Activated CD8-positive, alpha-beta memory T cell treated with anti-CD3 and anti-CD28 coated beads, Interleukin-2, amount 10 ng/mL, durations not matched to agents 7 days and 5 days (primary cell): ENCODE data around the gene TP53INP2. TPM values are rescaled to one million over a fixed set of nuclear protein-coding genes. Genes with fewer than 3 reads are reported as not detected.
"Not testable (repeated sequence)": the region's sequence is repeated elsewhere in the genome, so short reads cannot be mapped to it uniquely, and the experiment has no call there.

Source experiments
- ATAC-seq: fragments of 150-1000 bp; cut with Tn5 transposase; one replicate; pipeline ENCODE4 v1.10.0; 2021; ENCODE audit warnings: moderate library complexity
- CTCF ChIA-PET: fragments of 350-600 bp; sonication (Branson Sonifier 250); formaldehyde crosslinking; loops from one replicate; lab custom pipeline; 2021; ENCODE audit warnings: antibody characterized with exemption; lab: Charles Lee
- DNase-seq: peaks from one replicate; pipeline ENCODE4 v3.0.0-alpha.2; 2020
- H3K27ac Mint-ChIP-seq: one replicate; pipeline ENCODE4 v1.8.0; 2021; ENCODE audit warnings: mild to moderate bottlenecking, mixed read lengths
- H3K27me3 Mint-ChIP-seq: one replicate; pipeline ENCODE4 v1.8.0; 2021; ENCODE audit warnings: mixed read lengths
- H3K36me3 Mint-ChIP-seq: one replicate; pipeline ENCODE4 v1.8.0; 2021; ENCODE audit warnings: mild to moderate bottlenecking, mixed read lengths
- H3K4me1 Mint-ChIP-seq: one replicate; pipeline ENCODE4 v1.8.0; 2021; ENCODE audit warnings: mixed read lengths
- H3K4me3 Mint-ChIP-seq: one replicate; pipeline ENCODE4 v1.8.0; 2021; ENCODE audit warnings: mild to moderate bottlenecking, moderate library complexity, mixed read lengths
- H3K9me3 Mint-ChIP-seq: one replicate; pipeline ENCODE4 v1.8.0; 2022; ENCODE audit warnings: low read depth, mixed read lengths
- total RNA-seq, 2 experiments: library from RNA; stranded (reverse); gene quantifications; one replicate each; pipeline ENCODE4 v1.2.3, GENCODE V29; 2021

Gene TP53INP2
- total RNA-seq, 2 experiments from 2014 or later = 1.4 to 2.4 TPM

DNA sequence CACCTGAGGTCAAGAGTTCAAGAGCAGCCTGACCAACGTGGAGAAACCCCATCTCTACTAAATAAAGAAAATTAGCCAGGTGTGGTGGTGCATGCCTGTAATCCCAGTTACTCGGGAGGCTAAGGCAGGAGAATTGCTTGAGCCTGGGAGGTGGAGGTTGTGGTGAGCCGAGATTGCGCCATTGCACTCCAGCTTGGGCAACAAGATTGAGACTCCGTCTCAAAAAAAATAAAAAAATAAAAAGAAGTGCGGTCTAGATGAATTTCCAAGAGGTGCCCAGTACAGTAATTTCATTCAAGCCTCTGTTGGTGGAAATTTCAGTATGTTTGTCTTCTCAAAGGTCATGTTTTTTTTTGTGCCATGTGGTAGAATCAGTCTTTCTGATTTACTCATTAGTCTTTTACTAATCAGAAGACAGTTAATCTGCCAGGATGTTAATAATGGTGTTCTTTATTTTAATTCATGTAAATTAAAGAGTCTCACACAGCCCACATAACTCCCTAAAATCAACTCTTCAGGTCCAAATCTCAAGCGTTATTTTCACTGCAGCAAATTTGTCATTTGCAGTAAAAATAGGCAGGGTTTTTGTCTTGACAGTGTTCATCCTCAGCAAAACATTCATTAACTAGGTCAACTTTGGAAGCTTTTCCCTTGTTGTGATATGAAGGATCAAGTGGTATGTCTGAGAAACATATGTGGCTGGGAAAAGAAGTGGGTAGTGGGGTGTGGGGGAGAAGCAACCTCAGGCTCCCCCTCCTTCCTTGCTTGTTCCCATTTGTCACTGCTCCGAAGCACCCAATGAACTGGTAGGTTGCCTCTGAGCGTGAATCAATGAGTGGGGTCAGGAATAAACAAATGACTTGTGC, 13.3 kb downstream of the TP53INP2 start:
- Mint-ChIP-seq H3K36me3 (peaks cover 23% of the 10 kb centered on the region), H3K27me3 (no peaks in the 10 kb centered on the region), H3K4me1 (peaks cover 30% of the 10 kb centered on the region), H3K9me3 (no peaks in the 10 kb centered on the region), H3K4me3 (no peak overlapping the region), H3K27ac (no peak overlapping the region)
- ATAC-seq (no peak), DNase-seq (no peak)
- CTCF ChIA-PET = interaction anchor here (1.2 kb wide), 1 partner anchor 52 kb away, joined by 4 read pairs; no protein-coding TSS in a partner anchor

DNA sequence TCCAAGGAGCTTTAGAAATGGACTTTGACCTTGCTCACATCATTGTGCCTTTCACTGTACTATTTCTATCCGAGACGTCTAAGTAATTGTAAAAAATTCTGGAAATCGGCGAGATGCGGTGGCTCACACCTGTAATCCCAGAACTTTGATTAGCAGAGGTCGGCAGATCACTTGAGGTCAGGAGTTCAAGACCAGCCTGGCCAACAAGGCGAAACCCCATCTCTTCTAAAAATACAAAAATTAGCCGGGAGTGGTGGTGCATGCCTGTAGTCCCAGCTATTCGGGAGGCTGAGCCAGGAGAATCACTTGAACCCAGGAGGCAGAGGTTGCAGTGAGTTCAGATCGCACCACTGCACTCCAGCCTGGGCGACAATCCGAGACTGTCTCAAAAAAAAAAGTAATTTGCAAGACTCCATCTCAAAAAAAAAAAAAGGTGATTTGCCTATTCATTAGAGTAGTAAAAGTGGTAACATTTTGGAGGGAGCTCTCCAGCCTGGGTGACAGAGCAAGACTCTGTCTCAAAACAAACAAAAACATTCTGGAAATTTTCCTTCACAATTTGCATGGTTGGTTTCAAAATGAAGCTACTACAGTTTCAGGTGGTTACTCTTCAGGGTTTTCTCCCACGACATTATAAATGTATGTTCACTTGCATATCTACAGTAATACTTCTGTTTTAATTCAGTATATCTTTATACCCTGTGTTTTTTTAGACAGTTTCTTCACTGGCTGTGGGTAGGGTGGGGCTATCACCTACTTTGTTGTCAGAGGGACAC, 15.3 kb downstream of the TP53INP2 start:
- H3K9me3 Mint-ChIP-seq, DNase-seq, H3K27ac Mint-ChIP-seq, H3K4me3 Mint-ChIP-seq, H3K27me3 Mint-ChIP-seq: not testable (repeated sequence)
- ATAC-seq = peak; percentile 69
- Mint-ChIP-seq H3K4me1 (peaks cover 25% of the 10 kb centered on the region), H3K36me3 (peaks cover 17% of the 10 kb centered on the region)
- CTCF ChIA-PET = interaction anchor here (0.7 to 3.1 kb wide), 7 partner anchors 10 to 407 kb away, joined by 3 to 15 read pairs (median 4); no protein-coding TSS in a partner anchor

- ATAC-seq (no peak), DNase-seq (no peak)
- no peaks in the 10 kb centered on the region for H3K9me3 Mint-ChIP-seq
- H3K27me3 Mint-ChIP-seq = no peaks in the 10 kb centered on the region
- H3K4me3 Mint-ChIP-seq = no peak overlapping the region
- H3K4me1 Mint-ChIP-seq = peaks cover 25% of the 10 kb centered on the region
- CTCF ChIA-PET = interaction anchor here (0.7 to 3.1 kb wide), 7 partner anchors 11 to 407 kb away, joined by 3 to 15 read pairs (median 4); no protein-coding TSS in a partner anchor
- H3K27ac Mint-ChIP-seq = no peak overlapping the region
- peaks cover 17% of the 10 kb centered on the region for H3K36me3 Mint-ChIP-seq
These were observed 16.1 kb downstream of the TP53INP2 start for GRCh38 chr20:34720266-34720665.

DNA sequence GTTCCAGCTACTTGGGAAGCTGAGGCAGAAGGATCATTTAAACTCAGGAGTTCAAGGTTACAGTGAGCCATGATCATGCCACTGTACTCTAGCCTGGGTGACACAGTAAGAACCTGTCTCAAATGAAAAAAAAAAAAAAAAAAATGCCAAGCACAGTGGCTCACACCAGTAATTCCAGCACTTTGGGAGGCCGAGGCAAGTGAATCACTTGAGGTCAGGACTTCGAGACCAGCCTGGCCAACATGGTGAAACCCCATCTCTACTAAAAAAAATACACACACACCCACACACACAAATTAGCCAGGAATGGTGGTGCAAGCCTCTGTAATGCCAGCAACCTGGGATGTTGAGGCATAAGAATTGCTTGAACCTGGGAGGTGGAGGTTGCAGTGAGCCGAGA, 18.4 kb downstream of the TP53INP2 start:
- H3K9me3 Mint-ChIP-seq, H3K4me3 Mint-ChIP-seq, CTCF ChIA-PET, H3K27me3 Mint-ChIP-seq, DNase-seq, ATAC-seq, H3K27ac Mint-ChIP-seq: not testable (repeated sequence)
- Mint-ChIP-seq H3K4me1 (peaks cover 24% of the 10 kb centered on the region), H3K36me3 (peaks cover 27% of the 10 kb centered on the region)

- no peaks in the 10 kb centered on the region for H3K27me3 Mint-ChIP-seq
- H3K9me3 Mint-ChIP-seq = no peaks in the 10 kb centered on the region
- peaks cover 21% of the 10 kb centered on the region for H3K36me3 Mint-ChIP-seq
- no peak overlapping the region for H3K4me3 Mint-ChIP-seq
- peaks cover 14% of the 10 kb centered on the region for H3K4me1 Mint-ChIP-seq
- no peak overlapping the region for H3K27ac Mint-ChIP-seq
- CTCF ChIA-PET = no interaction called here
- ATAC-seq = no peak
- DNase-seq = no peak
These were observed 20.0 kb downstream of the TP53INP2 start for GRCh38 chr20:34724172-34724571.

- no peak overlapping the region for H3K27ac Mint-ChIP-seq
- H3K27me3 Mint-ChIP-seq = no peaks in the 10 kb centered on the region
- no peaks in the 10 kb centered on the region for H3K9me3 Mint-ChIP-seq
- DNase-seq (no peak), ATAC-seq (no peak)
- CTCF ChIA-PET = interaction anchor here (1.0 to 1.3 kb wide), 2 partner anchors 11 to 40 kb away, joined by 3 read pairs; no protein-coding TSS in a partner anchor
- no peaks in the 10 kb centered on the region for H3K4me1 Mint-ChIP-seq
- peaks cover 22% of the 10 kb centered on the region for H3K36me3 Mint-ChIP-seq
- no peak overlapping the region for H3K4me3 Mint-ChIP-seq
These were observed 25.3 kb downstream of the TP53INP2 start for GRCh38 chr20:34729416-34729815.

DNA sequence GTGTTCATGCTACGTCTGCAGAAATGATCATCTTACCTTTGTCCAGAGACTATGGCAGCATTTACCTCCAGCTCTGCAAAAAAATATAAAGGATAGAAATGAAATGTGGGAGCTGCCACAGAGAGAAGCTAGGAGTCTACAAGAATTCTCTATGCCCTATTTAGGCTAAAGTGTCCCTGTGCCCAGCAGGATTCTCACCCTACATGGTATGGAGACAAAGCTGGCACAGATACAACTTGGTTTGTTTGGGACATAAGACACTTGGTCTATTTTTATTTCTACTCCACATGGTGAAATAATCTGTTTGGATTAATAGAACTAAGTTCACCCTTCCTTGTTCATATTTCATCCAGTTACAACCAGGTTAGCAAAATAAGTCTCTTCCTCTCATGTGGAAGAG, 28.4 kb downstream of the TP53INP2 start:
- CTCF ChIA-PET = interaction anchor here (0.9 kb wide), 1 partner anchor 18 kb away, joined by 3 read pairs; no protein-coding TSS in a partner anchor
- no peaks in the 10 kb centered on the region for H3K4me1 Mint-ChIP-seq
- no peaks in the 10 kb centered on the region for H3K9me3 Mint-ChIP-seq
- no peak overlapping the region for H3K27ac Mint-ChIP-seq
- DNase-seq = no peak
- no peaks in the 10 kb centered on the region for H3K27me3 Mint-ChIP-seq
- no peak for ATAC-seq
- H3K36me3 Mint-ChIP-seq = peaks cover 11% of the 10 kb centered on the region
- no peak overlapping the region for H3K4me3 Mint-ChIP-seq

GRCh38 chr20:34736106-34736735, 32.1 kb downstream of the TP53INP2 start:
- ATAC-seq (no peak), DNase-seq (no peak)
- H3K36me3 Mint-ChIP-seq = peaks cover 18% of the 10 kb centered on the region
- no peak overlapping the region for H3K27ac Mint-ChIP-seq
- H3K4me1 Mint-ChIP-seq = no peaks in the 10 kb centered on the region
- no peak overlapping the region for H3K4me3 Mint-ChIP-seq
- CTCF ChIA-PET = no interaction called here
- H3K9me3 Mint-ChIP-seq = no peaks in the 10 kb centered on the region
- no peaks in the 10 kb centered on the region for H3K27me3 Mint-ChIP-seq

- Mint-ChIP-seq H3K4me1 (peaks cover 20% of the 10 kb centered on the region), H3K36me3 (peaks cover 22% of the 10 kb centered on the region), H3K4me3 (no peak overlapping the region), H3K9me3 (no peaks in the 10 kb centered on the region), H3K27ac (peak overlapping the region; percentile 58), H3K27me3 (no peaks in the 10 kb centered on the region)
- CTCF ChIA-PET = no interaction called here
- DNase-seq (peak; percentile 74), ATAC-seq (peak; percentile 61)
These were observed 38.9 kb downstream of the TP53INP2 start for GRCh38 chr20:34743039-34743438.

- no peak for ATAC-seq
- Mint-ChIP-seq H3K36me3 (peaks cover 24% of the 10 kb centered on the region), H3K4me3 (no peak overlapping the region), H3K9me3 (no peaks in the 10 kb centered on the region), H3K4me1 (peaks cover 20% of the 10 kb centered on the region), H3K27me3 (no peaks in the 10 kb centered on the region), H3K27ac (no peak overlapping the region)
- no peak for DNase-seq
- CTCF ChIA-PET = interaction anchor here (1.6 kb wide), 1 partner anchor 10 kb away, joined by 3 read pairs; no protein-coding TSS in a partner anchor
These were observed 40.2 kb downstream of the TP53INP2 start for GRCh38 chr20:34744340-34744739.

DNA sequence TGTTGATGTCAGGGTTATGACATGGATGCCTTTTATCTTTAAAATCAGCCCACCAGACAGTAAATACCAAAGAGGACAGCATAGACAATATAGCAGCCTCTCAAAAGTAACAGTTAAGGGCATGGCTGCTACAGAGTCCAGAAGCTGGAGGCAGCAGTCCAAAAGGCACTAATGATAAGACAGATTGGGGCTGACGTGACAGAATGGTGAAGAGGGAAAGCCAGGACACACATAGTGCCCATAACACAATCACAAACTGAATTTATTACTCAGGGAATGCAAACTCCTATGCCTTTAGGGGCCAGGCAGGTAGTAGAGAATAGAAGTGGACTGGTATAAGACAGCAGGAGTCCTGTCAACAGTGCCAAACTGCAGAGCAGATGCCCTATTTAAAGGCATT, 40.7 kb downstream of the TP53INP2 start:
- DNase-seq (no peak), ATAC-seq (no peak)
- no peak overlapping the region for H3K27ac Mint-ChIP-seq
- peaks cover 28% of the 10 kb centered on the region for H3K36me3 Mint-ChIP-seq
- peaks cover 20% of the 10 kb centered on the region for H3K4me1 Mint-ChIP-seq
- CTCF ChIA-PET = interaction anchor here (1.6 kb wide), 1 partner anchor 9 kb away, joined by 3 read pairs; no protein-coding TSS in a partner anchor
- no peak overlapping the region for H3K4me3 Mint-ChIP-seq
- no peaks in the 10 kb centered on the region for H3K27me3 Mint-ChIP-seq
- H3K9me3 Mint-ChIP-seq = no peaks in the 10 kb centered on the region

- Mint-ChIP-seq H3K27me3 (no peaks in the 10 kb centered on the region), H3K4me3 (no peak overlapping the region), H3K4me1 (peaks cover 20% of the 10 kb centered on the region), H3K27ac (no peak overlapping the region), H3K9me3 (no peaks in the 10 kb centered on the region), H3K36me3 (peaks cover 25% of the 10 kb centered on the region)
- ATAC-seq = no peak
- no peak for DNase-seq
- CTCF ChIA-PET = interaction anchor here (1.7 to 2.3 kb wide), 2 partner anchors 23 to 434 kb away, joined by 4 to 7 read pairs; no protein-coding TSS in a partner anchor
These were observed 42.5 kb downstream of the TP53INP2 start for GRCh38 chr20:34746674-34747073.

DNA sequence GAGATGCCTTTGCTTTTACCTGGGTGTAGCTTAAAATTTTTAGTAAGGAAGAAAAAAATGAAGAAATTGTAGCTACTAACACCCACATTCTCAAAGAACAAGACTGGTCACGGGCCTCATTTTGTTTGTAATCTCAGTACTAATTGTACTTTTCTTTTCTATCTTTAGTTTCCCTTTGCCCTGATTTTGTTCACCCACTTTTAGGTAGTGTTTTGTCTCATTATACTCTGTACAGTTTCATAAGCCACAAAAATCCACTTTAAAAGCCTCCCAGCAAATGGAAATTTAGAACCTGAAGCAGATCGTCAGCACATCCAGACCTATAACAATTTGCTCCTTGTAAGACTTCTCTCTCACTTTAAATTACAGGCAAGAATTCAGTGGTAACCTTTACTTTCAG, 43.3 kb downstream of the TP53INP2 start:
- DNase-seq = no peak
- no peak for ATAC-seq
- CTCF ChIA-PET = interaction anchor here (0.6 to 2.3 kb wide), 3 partner anchors 18 to 435 kb away, joined by 3 to 7 read pairs (median 4); no protein-coding TSS in a partner anchor
- Mint-ChIP-seq H3K27me3 (no peaks in the 10 kb centered on the region), H3K27ac (peak overlapping the region; percentile 2), H3K4me3 (no peak overlapping the region), H3K9me3 (no peaks in the 10 kb centered on the region), H3K36me3 (peaks cover 23% of the 10 kb centered on the region), H3K4me1 (peaks cover 17% of the 10 kb centered on the region)
